ENCODE measurements around the gene CCDC59.

The CCDC59 gene

DNA sequence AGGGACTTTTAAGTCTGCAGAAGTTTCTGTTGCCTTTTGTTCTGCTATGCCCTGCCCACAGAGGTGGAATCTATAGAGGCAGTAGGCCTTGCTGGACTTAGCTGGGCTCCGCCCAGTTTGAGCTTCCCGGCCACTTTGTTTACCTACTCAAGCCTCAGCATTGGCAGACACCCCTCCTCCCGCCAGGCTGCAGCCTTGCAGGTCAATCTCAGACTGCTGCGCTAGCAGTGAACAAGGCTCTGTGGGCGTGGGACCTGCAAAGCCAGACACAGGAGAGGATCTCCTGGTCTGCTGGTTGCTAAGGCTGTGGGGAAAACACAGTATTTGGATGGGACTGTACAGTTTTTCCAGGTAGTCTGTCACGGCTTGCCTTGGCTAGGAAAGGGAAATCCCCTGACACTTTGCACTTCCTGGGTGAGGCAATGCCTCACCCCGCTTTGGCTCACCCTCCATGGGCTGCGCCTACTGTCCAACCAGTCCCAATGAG is 43.7 kb downstream of the CCDC59 start:
- DNase-seq (ENCODE audit: extremely low read depth, low read depth): no peak
- no peak for TF ChIP-seq CTCF (IDR thresholded peaks at IDR 0.05; ENCODE audit: low read depth, low read length)

All from AG09319 (cell line).